CD4-positive, alpha-beta memory T cell (primary cell): ENCODE data around the gene TMUB2. TPM values are rescaled to one million over a fixed set of nuclear protein-coding genes. Genes with fewer than 3 reads are reported as not detected.
A peak's percentile ranks its signal among the peaks of the same experiment; 100 is the strongest.

Experiments
- CTCF ChIA-PET: fragments of 350-600 bp; sonication (Branson Sonifier 250); formaldehyde crosslinking; loops from one replicate; lab custom pipeline; 2021; ENCODE audit warnings: inconsistent platforms; ENCODE audit not compliant: partially characterized antibody; lab: Charles Lee
- POLR2A ChIA-PET: fragments of 350-600 bp; sonication (Branson Sonifier 250); formaldehyde crosslinking; loops from one replicate; lab custom pipeline; 2021; ENCODE audit not compliant: partially characterized antibody; lab: Charles Lee
- DNase-seq, 5 donors: peaks; one replicate each; pipeline versions ENCODE4 v3.0.0 to v3.0.0-alpha.2; 2020 to 2022; ENCODE audit warnings: mixed read lengths in 1 of 5
- H3K27ac ChIP-seq: one replicate; pipeline ENCODE4 v1.7.0; 2013; ENCODE audit warnings: low read depth, low read length
- H3K27me3 ChIP-seq: 2 replicates; pipeline ENCODE4 v1.7.0; 2013; ENCODE audit warnings: mild to moderate bottlenecking, low read length, moderate library complexity; ENCODE audit not compliant: insufficient read depth
- H3K36me3 ChIP-seq: 2 replicates; pipeline ENCODE4 v1.7.0; 2013; ENCODE audit warnings: mild to moderate bottlenecking, low read length, moderate library complexity; ENCODE audit not compliant: insufficient read depth
- H3K4me1 ChIP-seq: 2 replicates; pipeline ENCODE4 v1.7.0; 2013; ENCODE audit warnings: mild to moderate bottlenecking, low read length, moderate library complexity; ENCODE audit not compliant: insufficient read depth
- H3K4me3 ChIP-seq, 2 donors: one replicate each; pipeline ENCODE4 v1.7.0; 2013; ENCODE audit warnings: low read length in 2 of 2, mild to moderate bottlenecking in 1 of 2
- H3K9me3 ChIP-seq, 2 donors: one replicate each; pipeline ENCODE4 v1.7.0; 2013; ENCODE audit warnings: low read length in 2 of 2, control low read depth in 1 of 2; ENCODE audit not compliant: control insufficient read depth in 1 of 2
- H3K27ac Mint-ChIP-seq, 7 donors: one replicate each; pipeline ENCODE4 v1.8.0; 2020 to 2021; ENCODE audit warnings: mixed read lengths in 7 of 7, mild to moderate bottlenecking in 6 of 7, inconsistent platforms in 3 of 7, moderate library complexity in 3 of 7
- H3K27me3 Mint-ChIP-seq, 2 donors: one replicate each; pipeline ENCODE4 v1.8.0; 2020 to 2021; ENCODE audit warnings: mixed read lengths in 2 of 2
- H3K36me3 Mint-ChIP-seq, 2 donors: one replicate each; pipeline ENCODE4 v1.8.0; 2020 to 2021; ENCODE audit warnings: mixed read lengths in 2 of 2, inconsistent platforms in 1 of 2, mild to moderate bottlenecking in 1 of 2
- H3K4me1 Mint-ChIP-seq, 4 donors: one replicate each; pipeline ENCODE4 v1.8.0; 2020 to 2021; ENCODE audit warnings: mixed read lengths in 4 of 4, mild to moderate bottlenecking in 1 of 4
- H3K4me3 Mint-ChIP-seq, 8 donors: one replicate each; pipeline ENCODE4 v1.8.0; 2020 to 2021; ENCODE audit warnings: mixed read lengths in 8 of 8, mild to moderate bottlenecking in 7 of 8, moderate library complexity in 6 of 8, inconsistent platforms in 3 of 8
- H3K9me3 Mint-ChIP-seq, 8 donors: one replicate each; pipeline ENCODE4 v1.8.0; 2020 to 2021; ENCODE audit warnings: mixed read lengths in 8 of 8, mild to moderate bottlenecking in 5 of 8, inconsistent platforms in 3 of 8, moderate library complexity in 1 of 8
- intact Hi-C: fragments of 100-400 bp; cut with micrococcal nuclease; formaldehyde crosslinking; loops from one replicate; pipeline ENCODE4 v1.15.1; 2023
- polyA plus RNA-seq, 2 donors: library from polyadenylated mRNA; unstranded; fragments of 300-500 nt; fragmentation: Illumina TruSeq; gene quantifications; one replicate each; pipeline ENCODE4 v1.2.3, GENCODE V29; 2021
- total RNA-seq, 2 experiments: library from RNA; stranded (reverse); gene quantifications; one replicate each; pipeline ENCODE4 v1.2.3, GENCODE V29; 2021

Gene TMUB2
- total and polyA plus RNA-seq, 4 experiments from 2014 or later, result 35.3 to 47.9 (median 40.4) TPM

DNA sequence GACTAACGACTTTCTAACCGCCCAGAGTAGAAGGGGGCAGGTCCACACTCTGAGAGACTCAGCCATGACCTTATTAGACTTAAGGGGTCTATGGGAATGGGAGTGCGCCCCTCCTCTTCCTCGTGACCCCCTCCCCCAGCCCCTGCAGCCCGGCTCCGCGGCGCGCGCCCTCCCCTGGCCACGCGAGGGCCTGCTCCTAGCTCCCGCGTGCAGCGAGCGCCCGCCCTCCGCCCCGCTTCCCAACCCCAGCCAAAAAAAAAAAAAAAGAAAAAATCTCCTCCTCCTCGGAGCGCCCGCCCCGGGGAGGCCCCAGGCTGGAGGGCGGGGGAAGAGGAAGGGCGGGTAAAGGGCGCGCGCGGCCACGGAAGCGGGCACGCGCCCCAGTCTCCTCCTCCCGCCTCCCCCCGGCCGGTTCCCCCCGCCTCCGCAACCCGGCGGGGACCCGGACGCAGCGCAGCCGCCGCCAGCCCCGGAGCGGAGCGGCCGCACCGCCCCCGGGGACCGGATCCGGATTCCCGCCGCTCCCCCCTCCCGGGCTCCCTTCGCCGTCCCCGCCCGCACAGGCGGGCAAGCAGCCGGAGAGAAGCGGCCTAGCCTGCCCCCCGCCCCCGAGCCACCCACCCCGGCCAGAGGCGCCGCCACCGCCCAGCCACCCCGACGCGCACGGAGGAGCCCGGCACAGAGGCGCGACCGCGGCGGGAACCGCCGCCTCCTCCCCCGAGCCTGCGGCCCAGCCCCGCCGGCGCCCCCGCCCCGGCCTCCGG is 31.8 kb downstream of the TMUB2 start:
- Histone ChIP-seq H3K9me3 (no peaks in the 10 kb centered on the region), H3K27ac (peak overlapping the region; percentile 71), H3K36me3 (peaks cover 29% of the 10 kb centered on the region), H3K4me3 (peak overlapping the region; percentile 37 to 50), H3K4me1 (peaks cover 60% of the 10 kb centered on the region), H3K27me3 (no peaks in the 10 kb centered on the region)
- POLR2A ChIA-PET, result interaction anchor here (0.7 to 15.7 kb wide), 12 partner anchors 9 to 309 kb away, joined by 3 to 325 read pairs (median 6); partner anchors contain the start of genes ATXN7L3, HDAC5, SLC25A39 and TMUB2
- Mint-ChIP-seq H3K4me1 (peaks cover 39 to 68% (median 51%) of the 10 kb centered on the region in 4 donors), H3K36me3 (peaks cover 31 to 50% of the 10 kb centered on the region in 2 donors), H3K4me3 (peak overlapping the region; percentile 68 to 93 (median 83)), H3K27ac (peak overlapping the region; percentile 15 to 95 (median 91)), H3K27me3 (no peaks in the 10 kb centered on the region), H3K9me3 (peaks cover 0 to 6% (median 0%) of the 10 kb centered on the region in 8 donors)
- intact Hi-C loops, result loop anchor here (1.0 to 5.0 kb wide), 7 partner anchors 8 to 211 kb away; partner anchors contain the start of genes HROB, RUNDC3A and TMUB2
- CTCF ChIA-PET, result interaction anchor here (0.9 to 3.9 kb wide), 12 partner anchors 9 to 133 kb away, joined by 3 to 19 read pairs (median 5); partner anchors contain the start of genes HDAC5 and SLC25A39
- peak; percentile 85 to 92 (median 90) for DNase-seq

DNA sequence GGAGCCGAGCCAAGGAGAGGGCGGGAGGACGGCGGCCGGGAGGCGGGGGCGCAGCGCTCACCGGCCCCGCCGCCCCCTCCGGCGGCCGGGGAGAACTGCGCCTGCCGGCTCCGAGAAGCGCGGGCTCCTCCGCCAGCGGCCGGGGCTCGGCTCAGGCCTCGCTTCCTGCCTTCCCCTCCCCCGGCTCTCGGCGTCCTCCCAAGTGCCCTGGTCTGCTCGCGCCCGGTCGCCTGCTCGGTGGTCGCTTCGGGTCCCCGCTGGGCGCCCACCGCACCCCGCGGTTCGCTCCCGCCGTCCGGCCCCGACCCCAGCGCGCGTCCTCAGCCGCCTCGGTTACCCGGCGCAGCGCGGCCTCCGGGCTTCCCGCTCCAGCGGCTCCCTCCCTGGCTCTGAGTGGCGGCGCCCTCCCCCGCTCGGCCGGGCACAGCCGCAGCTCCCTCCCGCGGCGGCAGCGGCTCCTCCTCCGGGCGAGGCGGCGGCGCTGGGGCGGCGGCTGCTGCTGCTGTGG is 32.4 kb downstream of the TMUB2 start:
- DNase-seq, result peak; percentile 75 to 83 (median 79)
- ChIA-PET CTCF (interaction anchor here (1.8 to 4.2 kb wide), 3 partner anchors 8 to 112 kb away, joined by 5 to 48 read pairs (median 10); partner anchors contain the start of gene SLC25A39), POLR2A (interaction anchor here (0.8 to 15.7 kb wide), 15 partner anchors 9 to 859 kb away, joined by 3 to 325 read pairs (median 8); partner anchors contain the start of genes ATXN7L3, GRN, HDAC5 and LSM12)
- H3K9me3 Mint-ChIP-seq, result peaks cover 0 to 6% (median 0%) of the 10 kb centered on the region in 8 donors
- Histone ChIP-seq H3K36me3 (peaks cover 25% of the 10 kb centered on the region), H3K9me3 (no peaks in the 10 kb centered on the region), H3K27me3 (no peaks in the 10 kb centered on the region), H3K27ac (peak overlapping the region; percentile 71), H3K4me3 (peak overlapping the region in 1 of 2 donors; percentile 51), H3K4me1 (peaks cover 53% of the 10 kb centered on the region)
- H3K4me1 Mint-ChIP-seq, result peaks cover 33 to 64% (median 45%) of the 10 kb centered on the region in 4 donors
- peaks cover 26 to 44% of the 10 kb centered on the region in 2 donors for H3K36me3 Mint-ChIP-seq
- H3K27me3 Mint-ChIP-seq, result no peaks in the 10 kb centered on the region
- H3K27ac Mint-ChIP-seq, result no peak overlapping the region
- peak overlapping the region in 3 of 8 donors; percentile 39 to 62 (median 59) for H3K4me3 Mint-ChIP-seq
- intact Hi-C loops, result loop anchor here (2.0 to 5.0 kb wide), 2 partner anchors 78 to 212 kb away; partner anchors contain the start of gene HROB

DNA sequence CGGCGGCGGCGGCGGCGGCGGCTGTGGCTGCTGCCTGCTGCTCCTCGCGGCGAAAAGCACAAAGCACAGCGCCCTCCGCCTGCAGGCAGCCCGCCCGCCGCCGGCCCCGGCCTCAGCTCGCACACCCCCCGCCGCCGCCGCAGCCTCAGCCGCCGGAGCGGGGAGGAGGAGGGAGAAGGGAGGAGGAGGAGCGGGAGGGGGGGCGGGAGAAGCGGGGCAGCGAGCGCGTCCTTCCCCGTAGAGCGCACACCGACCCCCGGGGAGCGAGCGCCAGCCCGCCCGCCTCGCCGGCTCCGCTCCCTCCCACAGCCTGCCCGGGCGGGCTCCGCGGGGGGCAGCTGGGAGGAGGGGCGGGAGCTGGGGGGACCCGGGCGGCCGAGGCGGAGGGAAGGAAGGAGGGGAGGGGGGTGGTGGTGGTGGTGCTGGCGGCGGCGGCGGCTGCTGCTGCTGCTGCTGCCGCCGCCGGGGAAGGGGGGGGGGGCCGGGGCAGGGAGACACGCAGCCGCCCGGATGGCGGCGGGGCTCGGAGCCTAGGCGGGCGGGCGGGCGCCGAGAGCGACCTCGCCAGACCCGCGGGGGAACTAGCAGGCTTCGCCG is 32.9 kb downstream of the TMUB2 start, which contains the start of gene UBTF:
TSS of gene UBTF (minus strand) at position 60 of the 597 bp plus-strand sequence. CDS start 1,446 bp downstream, outside the sequence.
- CTCF ChIA-PET, result interaction anchor here (0.6 to 4.2 kb wide), 7 partner anchors 8 to 1832 kb away, joined by 3 to 48 read pairs (median 5); partner anchors contain the start of genes GRN and SLC25A39
- peaks cover 0 to 6% (median 0%) of the 10 kb centered on the region in 8 donors for H3K9me3 Mint-ChIP-seq
- peak; percentile 69 to 84 (median 79) for DNase-seq
- H3K27me3 Mint-ChIP-seq, result no peaks in the 10 kb centered on the region
- peak within 1 kb of the TSS; percentile 61 to 76 for H3K4me3 ChIP-seq
- intact Hi-C loops, result loop anchor here (2.0 to 5.0 kb wide), 2 partner anchors 79 to 212 kb away; partner anchors contain the start of gene HROB
- H3K4me3 Mint-ChIP-seq, result peak within 1 kb of the TSS; percentile 91 to 97 (median 93)
- H3K27me3 ChIP-seq, result no peaks in the 10 kb centered on the region
- H3K36me3 Mint-ChIP-seq, result peaks cover 21 to 39% of the 10 kb centered on the region in 2 donors
- peak within 1 kb of the TSS; percentile 92 to 96 (median 94) for H3K27ac Mint-ChIP-seq
- H3K4me1 ChIP-seq, result peaks cover 48% of the 10 kb centered on the region
- H3K9me3 ChIP-seq, result no peaks in the 10 kb centered on the region
- POLR2A ChIA-PET, result interaction anchor here (0.5 to 15.7 kb wide), 18 partner anchors 10 to 859 kb away, joined by 3 to 325 read pairs (median 7); partner anchors contain the start of genes ATXN7L3, GRN, HDAC5 and LSM12
- peaks cover 19% of the 10 kb centered on the region for H3K36me3 ChIP-seq
- H3K4me1 Mint-ChIP-seq, result peaks cover 32 to 59% (median 41%) of the 10 kb centered on the region in 4 donors
- H3K27ac ChIP-seq, result peak within 1 kb of the TSS; percentile 85

DNA sequence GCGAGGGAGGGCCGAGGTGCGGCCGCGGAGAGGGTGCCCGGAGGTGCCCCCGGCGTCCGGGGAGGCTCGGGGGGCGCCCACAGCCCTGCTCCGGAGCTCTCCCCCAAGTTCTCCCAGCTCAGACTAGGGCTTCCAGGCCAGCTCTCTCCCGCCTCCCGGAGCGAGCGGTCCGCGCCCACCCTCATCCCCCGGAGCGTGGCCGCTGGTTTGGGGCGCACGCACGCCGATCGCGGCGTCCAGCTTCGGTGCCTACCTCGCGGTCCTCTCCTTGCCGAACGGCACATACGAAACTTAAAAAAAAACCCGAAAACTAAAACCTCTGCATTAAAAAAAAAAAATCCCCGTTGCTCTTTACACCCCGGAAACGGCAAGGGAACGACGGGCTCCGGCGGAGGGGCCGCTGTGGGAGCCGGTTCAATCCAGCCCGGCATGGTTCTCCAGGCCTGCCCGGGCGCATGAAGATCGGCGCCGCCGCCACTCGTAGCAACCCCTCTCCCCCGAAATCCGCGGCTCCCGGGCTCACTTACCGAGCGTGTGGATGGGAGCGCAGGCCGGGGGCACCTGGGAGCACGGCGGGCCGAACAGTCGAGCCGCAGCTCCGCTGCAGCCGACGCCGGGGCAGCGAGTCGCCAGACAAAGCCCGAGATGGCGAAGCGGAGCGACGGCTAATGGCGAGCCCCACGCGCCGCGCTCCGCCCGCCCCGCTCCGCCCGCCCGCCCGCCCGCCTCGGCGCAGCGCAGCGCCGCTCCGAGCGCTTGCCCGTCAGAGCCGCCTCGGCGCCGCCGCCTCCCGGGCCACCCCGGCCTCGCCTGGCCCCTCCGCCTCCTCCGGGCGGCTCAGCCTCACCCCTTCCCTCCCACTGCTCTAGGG is 33.7 kb downstream of the TMUB2 start:
- CTCF ChIA-PET, result interaction anchor here (0.6 to 4.2 kb wide), 10 partner anchors 9 to 1833 kb away, joined by 3 to 48 read pairs (median 4); partner anchors contain the start of genes GRN and SLC25A39
- H3K9me3 Mint-ChIP-seq, result peaks cover 0 to 6% (median 0%) of the 10 kb centered on the region in 8 donors
- Histone ChIP-seq H3K27ac (peak overlapping the region; percentile 85), H3K27me3 (no peaks in the 10 kb centered on the region), H3K4me3 (peak overlapping the region; percentile 61 to 82), H3K9me3 (no peaks in the 10 kb centered on the region), H3K4me1 (peaks cover 41% of the 10 kb centered on the region), H3K36me3 (peaks cover 12% of the 10 kb centered on the region)
- H3K4me3 Mint-ChIP-seq, result peak overlapping the region; percentile 91 to 99 (median 96)
- peak overlapping the region; percentile 92 to 97 (median 94) for H3K27ac Mint-ChIP-seq
- H3K36me3 Mint-ChIP-seq, result peaks cover 13 to 33% of the 10 kb centered on the region in 2 donors
- DNase-seq, result peak; percentile 67 to 78 (median 70)
- intact Hi-C loops, result loop anchor here (1.0 kb wide), 1 partner anchor 97 kb away; the partner anchor contains the start of gene HDAC5
- POLR2A ChIA-PET, result interaction anchor here (0.5 to 15.7 kb wide), 24 partner anchors 9 to 860 kb away, joined by 3 to 325 read pairs (median 6); partner anchors contain the start of genes ATXN7L3, GRN, HDAC5 and LSM12
- H3K27me3 Mint-ChIP-seq, result no peaks in the 10 kb centered on the region
- peaks cover 24 to 51% (median 34%) of the 10 kb centered on the region in 4 donors for H3K4me1 Mint-ChIP-seq

DNA sequence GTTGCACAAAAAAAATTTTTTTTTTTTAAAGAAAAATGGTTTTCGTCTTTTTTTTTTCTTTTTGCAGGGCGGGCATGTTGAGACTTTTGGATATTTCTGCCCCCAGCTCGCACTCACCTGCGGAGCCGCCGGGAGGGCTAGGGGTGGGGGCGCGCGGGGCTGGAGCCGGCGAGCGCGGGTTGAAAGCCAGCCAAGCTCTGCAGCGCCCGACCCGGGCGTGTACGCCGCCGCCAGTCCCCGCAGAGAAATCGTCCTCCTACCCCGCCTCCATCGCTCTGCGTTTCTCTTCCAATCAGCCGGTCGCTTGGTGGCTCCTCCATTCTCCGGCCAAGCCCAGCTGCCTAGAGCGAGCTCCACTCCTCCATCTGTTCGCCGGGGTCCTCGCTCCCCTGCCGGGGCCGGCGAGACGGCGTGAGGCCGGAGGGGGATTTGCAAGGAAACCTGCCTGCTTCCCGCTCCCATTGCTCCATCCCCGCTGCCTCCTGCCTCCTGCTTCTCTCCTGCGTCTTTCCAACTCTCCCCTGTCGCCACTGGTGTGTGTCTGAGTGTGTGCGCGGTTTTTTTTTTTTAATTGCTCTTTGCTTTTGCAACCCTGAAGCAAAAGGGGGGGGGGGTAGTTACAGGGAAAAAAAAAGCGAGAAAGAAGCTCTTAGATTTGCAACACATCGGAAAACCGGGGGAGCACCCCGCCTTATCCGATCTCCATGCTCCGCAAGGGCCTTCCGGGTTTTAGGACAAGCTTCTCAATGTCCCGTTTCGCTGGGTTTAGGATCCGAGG is 34.5 kb downstream of the TMUB2 start:
- Mint-ChIP-seq H3K27me3 (no peaks in the 10 kb centered on the region), H3K4me1 (peaks cover 19 to 43% (median 26%) of the 10 kb centered on the region in 4 donors), H3K4me3 (peak overlapping the region; percentile 91 to 99 (median 96)), H3K9me3 (peaks cover 0 to 6% (median 0%) of the 10 kb centered on the region in 8 donors), H3K27ac (peak overlapping the region; percentile 91 to 97 (median 92)), H3K36me3 (peaks cover 5 to 25% of the 10 kb centered on the region in 2 donors)
- Histone ChIP-seq H3K4me3 (peak overlapping the region; percentile 66 to 82), H3K27ac (peak overlapping the region; percentile 49), H3K36me3 (peaks cover 3% of the 10 kb centered on the region), H3K4me1 (peaks cover 32% of the 10 kb centered on the region), H3K27me3 (no peaks in the 10 kb centered on the region), H3K9me3 (no peaks in the 10 kb centered on the region)
- ChIA-PET POLR2A (interaction anchor here (0.6 to 15.7 kb wide), 25 partner anchors 9 to 860 kb away, joined by 3 to 325 read pairs (median 6); partner anchors contain the start of genes ATXN7L3, GRN, HDAC5 and RUNDC3A), CTCF (interaction anchor here (0.7 to 4.2 kb wide), 8 partner anchors 10 to 124 kb away, joined by 3 to 48 read pairs (median 5); partner anchors contain the start of genes GRN and TMUB2)
- DNase-seq, result peak; percentile 61 to 80 (median 67)
- intact Hi-C loops, result loop anchor here (1.0 kb wide), 1 partner anchor 98 kb away; the partner anchor contains the start of gene HDAC5
